H1 (cell line): ENCODE results near the gene CEL. TPM values are rescaled to one million over a fixed set of nuclear protein-coding genes. Genes with fewer than 3 reads are reported as not detected.

Experiments
- CTCF ChIA-PET: fragments of 300-600 bp; sonication (Branson Sonifier 250); formaldehyde crosslinking; loops from one replicate; lab custom pipeline; 2021; ENCODE audit not compliant: partially characterized antibody; lab: Charles Lee
- POLR2A ChIA-PET: fragments of 300-600 bp; sonication (Branson Sonifier 250); formaldehyde crosslinking; loops from one replicate; lab custom pipeline; 2021; ENCODE audit warnings: inconsistent platforms; ENCODE audit not compliant: partially characterized antibody; lab: Charles Lee
- DNase-seq, 2 experiments: peaks; one replicate each; pipeline versions ENCODE4 v3.0.0 to v3.0.0-alpha.2; 2010 to 2022; ENCODE audit warnings: low spot score in 2 of 2, low read depth in 1 of 2, mixed read lengths in 1 of 2
- FAIRE-seq: peaks from 2 replicates; lab custom pipeline; 2011; peaks lifted over from hg19 to GRCh38; lab: Jason Lieb, UNC
- H2AFZ ChIP-seq: 2 replicates; pipeline ENCODE4 v1.8.1; 2012; ENCODE audit warnings: low read length, inconsistent platforms
- H2AK5ac ChIP-seq: 2 replicates; pipeline ENCODE4 v1.6.1; 2013; ENCODE audit warnings: low read depth, low read length
- H2BK120ac ChIP-seq: replicated peaks from 2 replicates; pipeline ENCODE3; 2013; ENCODE audit warnings: low read depth, low read length, inconsistent platforms
- H2BK12ac ChIP-seq: 2 replicates; pipeline ENCODE4 v1.6.1; 2013; ENCODE audit warnings: low read depth, low read length
- H2BK15ac ChIP-seq: 2 replicates; pipeline ENCODE4 v1.6.1; 2013; ENCODE audit warnings: low read length
- H2BK20ac ChIP-seq: 2 replicates; pipeline ENCODE4 v1.6.1; 2013; ENCODE audit warnings: low read length
- H2BK5ac ChIP-seq: 2 replicates; pipeline ENCODE4 v1.6.1; 2013; ENCODE audit warnings: low read depth, low read length
- H3K14ac ChIP-seq: 2 replicates; pipeline ENCODE4 v1.6.1; 2013; ENCODE audit warnings: inconsistent platforms; ENCODE audit not compliant: insufficient read length
- H3K18ac ChIP-seq: 2 replicates; pipeline ENCODE4 v1.6.1; 2013; ENCODE audit warnings: low read length; ENCODE audit errors: extremely low read depth
- H3K23ac ChIP-seq: 2 replicates; pipeline ENCODE4 v1.6.1; 2013; ENCODE audit warnings: inconsistent platforms; ENCODE audit not compliant: insufficient read length
- H3K23me2 ChIP-seq: 2 replicates; pipeline ENCODE4 v1.6.1; 2013; ENCODE audit warnings: low read depth, low read length
- H3K27ac ChIP-seq: 2 replicates; pipeline ENCODE4 v1.6.1; 2011; ENCODE audit warnings: low read depth, low read length, inconsistent platforms
- H3K27me3 ChIP-seq, 4 experiments: replicated peaks in 1 of 4; 1 replicate in 1 of 4; 2 replicates in 3 of 4; pipeline versions ENCODE4 v1.6.1 to v1.8.1; 2011 to 2013; ENCODE audit warnings: low read length in 3 of 4, mild to moderate bottlenecking in 3 of 4, inconsistent platforms in 2 of 4, mixed read lengths in 2 of 4, moderate library complexity in 1 of 4; ENCODE audit not compliant: control insufficient read depth in 3 of 4, insufficient read depth in 3 of 4; ENCODE audit errors: extremely low read depth in 1 of 4
- H3K36me3 ChIP-seq, 4 experiments: 2 replicates each; pipeline versions ENCODE4 v1.6.1 to v1.8.1; 2011 to 2013; ENCODE audit warnings: mild to moderate bottlenecking in 4 of 4, low read length in 3 of 4, moderate library complexity in 2 of 4, control low read depth in 1 of 4, inconsistent platforms in 1 of 4; ENCODE audit not compliant: insufficient read depth in 4 of 4, control insufficient read depth in 2 of 4
- H3K4ac ChIP-seq: replicated peaks from 2 replicates; pipeline ENCODE3; 2013; ENCODE audit warnings: low read length, low read depth, mixed read lengths, inconsistent platforms; ENCODE audit not compliant: insufficient read length
- H3K4me1 ChIP-seq, 4 experiments: replicated peaks in 1 of 4; 1 replicate in 1 of 4; 2 replicates in 3 of 4; pipeline versions ENCODE4 v1.6.1 to v1.8.1; 2011 to 2013; ENCODE audit warnings: low read length in 3 of 4, inconsistent platforms in 2 of 4, mixed read lengths in 1 of 4; ENCODE audit not compliant: insufficient read depth in 4 of 4, control insufficient read depth in 3 of 4
- H3K4me2 ChIP-seq, 2 experiments: 2 replicates each; pipeline versions ENCODE4 v1.6.1 to v1.8.1; 2011 to 2013; ENCODE audit warnings: low read depth in 2 of 2, low read length in 2 of 2, control low read depth in 1 of 2, inconsistent platforms in 1 of 2, mild to moderate bottlenecking in 1 of 2; ENCODE audit not compliant: insufficient read depth in 1 of 2
- H3K4me3 ChIP-seq, 4 experiments: fragments of 200-600, 300-600 bp in 1 of 4; sonication (generic), shearing (Covaris generic), sonication (Bioruptor Twin) in 1 of 4; 2 replicates each; pipeline versions ENCODE4 v1.5.1 to v1.8.1; 2011 to 2016; ENCODE audit warnings: low read length in 4 of 4, low read depth in 3 of 4, control low read depth in 2 of 4, inconsistent platforms in 2 of 4, mild to moderate bottlenecking in 2 of 4, mixed read lengths in 1 of 4, moderate library complexity in 1 of 4; ENCODE audit not compliant: insufficient read depth in 2 of 4; ENCODE audit errors: extremely low read depth in 1 of 4
- H3K56ac ChIP-seq: replicated peaks from 2 replicates; pipeline ENCODE3; 2013; ENCODE audit warnings: low read depth, mild to moderate bottlenecking, mixed read lengths, low read length, inconsistent platforms; ENCODE audit not compliant: insufficient read length
- H3K79me1 ChIP-seq: 2 replicates; pipeline ENCODE4 v1.6.1; 2013; ENCODE audit warnings: low read depth, low read length, control low read depth
- H3K79me2 ChIP-seq, 2 experiments: 2 replicates each; pipeline versions ENCODE4 v1.6.1 to v1.8.1; 2012 to 2013; ENCODE audit warnings: low read length in 2 of 2, mild to moderate bottlenecking in 2 of 2, inconsistent platforms in 1 of 2; ENCODE audit not compliant: insufficient read depth in 2 of 2, control insufficient read depth in 1 of 2
- H3K9ac ChIP-seq, 4 experiments: replicated peaks in 1 of 4; 1 replicate in 1 of 4; 2 replicates in 3 of 4; pipeline versions ENCODE4 v1.6.1 to v1.8.1; 2011 to 2013; ENCODE audit warnings: low read depth in 3 of 4, low read length in 3 of 4, control low read depth in 2 of 4, mild to moderate bottlenecking in 2 of 4, moderate library complexity in 2 of 4, inconsistent platforms in 1 of 4; ENCODE audit errors: extremely low read depth in 1 of 4
- H3K9me3 ChIP-seq, 2 experiments: 2 replicates each; pipeline versions ENCODE4 v1.6.1 to v1.8.1; 2012 to 2013; ENCODE audit warnings: mild to moderate bottlenecking in 2 of 2, moderate library complexity in 2 of 2, control low read depth in 1 of 2, inconsistent platforms in 1 of 2, low read depth in 1 of 2, low read length in 1 of 2, mixed read lengths in 1 of 2; ENCODE audit not compliant: insufficient read depth in 2 of 2
- H4K20me1 ChIP-seq, 2 experiments: replicated peaks in 1 of 2; 2 replicates each; pipeline versions ENCODE3 to v1.8.1; 2011 to 2013; ENCODE audit warnings: inconsistent platforms in 2 of 2, low read length in 2 of 2, mild to moderate bottlenecking in 1 of 2; ENCODE audit not compliant: insufficient read depth in 2 of 2, control insufficient read depth in 1 of 2
- H4K5ac ChIP-seq: 2 replicates; pipeline ENCODE4 v1.6.1; 2013; ENCODE audit warnings: low read length, low read depth, mixed read lengths, inconsistent platforms; ENCODE audit not compliant: insufficient read length
- H4K8ac ChIP-seq: 2 replicates; pipeline ENCODE4 v1.8.0; 2013; ENCODE audit warnings: mild to moderate bottlenecking, moderate library complexity, low read length, inconsistent platforms; ENCODE audit not compliant: insufficient read depth; ENCODE audit errors: extremely low read depth
- H4K91ac ChIP-seq: replicated peaks from 2 replicates; pipeline ENCODE3; 2013; ENCODE audit warnings: low read length, mixed read lengths, inconsistent platforms; ENCODE audit not compliant: insufficient read length
- HDAC2 ChIP-seq, 2 experiments: fragments of 300-600 bp in 1 of 2; sonication (generic) in 1 of 2; IDR thresholded peaks; 2 replicates each; pipeline ENCODE4 v1.6.1; 2011 to 2012; ENCODE audit warnings: low read depth in 2 of 2, low read length in 2 of 2, mild to moderate bottlenecking in 2 of 2, moderate library complexity in 2 of 2, borderline replicate concordance in 1 of 2, inconsistent platforms in 1 of 2
- RAD21 ChIP-seq, 2 experiments: IDR thresholded peaks in 1 of 2; conservative IDR thresholded peaks in 1 of 2; 2 replicates each; pipeline ENCODE4 v1.6.1; 2011; ENCODE audit warnings: low read depth in 2 of 2, low read length in 2 of 2, improper control_type of control experiment in 1 of 2, inconsistent platforms in 1 of 2, mild to moderate bottlenecking in 1 of 2, moderate library complexity in 1 of 2
- WGBS, 2 experiments: shearing (Covaris generic) in 1 of 2; methylation state at CpG; one replicate each; pipeline versions ENCODE4 v1.1.6 to v1.1.7; 2013 to 2015; ENCODE audit warnings: low lambda C conversion rate in 2 of 2, mixed read lengths in 2 of 2, inconsistent platforms in 1 of 2, low coverage in 1 of 2, missing lambda C conversion rate in 1 of 2; ENCODE audit not compliant: insufficient replicate concordance in 2 of 2, insufficient coverage in 1 of 2, insufficient read length in 1 of 2; ENCODE audit errors: extremely low coverage in 1 of 2, missing lambda C conversion rate in 1 of 2; 5-methylcytosine and 5-hydroxymethylcytosine counted together
- polyA plus RNA-seq, 7 experiments: library from polyadenylated mRNA; depleted of rRNA in 3 of 7; stranded (reverse) in 5 of 7; unstranded in 2 of 7; fragments of >200 nt in 5 of 7; fragments of 200-250 nt in 2 of 7; gene quantifications; 1 replicate in 5 of 7; 2 replicates in 1 of 7; 4 replicates in 1 of 7; pipeline versions ENCODE4 v1.2.1 to v1.2.3, GENCODE V29; 2011 to 2013; ENCODE audit warnings: missing spikeins in 2 of 7, mixed read lengths in 2 of 7
- total RNA-seq: library from RNA; stranded (reverse); fragmentation: NEBNext Ultra II Directional; extraction: Animal tissue kit (Norgen Biotek cat#: 25700); gene quantifications from 2 replicates; pipeline ENCODE4 v1.2.1, GENCODE V29; 2021
- TF ChIP-seq, protein P1 (sequence below), 3 experiments: IDR thresholded peaks; 1 replicate in 2 of 3; 2 replicates in 1 of 3; pipeline versions ENCODE4 v1.5.1 to v1.6.1; 2011; ENCODE audit warnings: low read length in 3 of 3, mild to moderate bottlenecking in 3 of 3, inconsistent platforms in 2 of 3, low read depth in 1 of 3, moderate library complexity in 1 of 3; ENCODE audit not compliant: insufficient read depth in 1 of 3; ENCODE audit errors: control extremely low read depth in 1 of 3
- TF ChIP-seq, protein P2 (sequence below): IDR thresholded peaks from 2 replicates; pipeline ENCODE4 v1.6.1; 2012; ENCODE audit warnings: inconsistent platforms

Gene CEL
- total and polyA plus RNA-seq, 2 of the 8 experiments (the other 6 are each of a cell fraction or from before 2014, with no cell fraction given), result 1.8 to 3.4 TPM

DNA sequence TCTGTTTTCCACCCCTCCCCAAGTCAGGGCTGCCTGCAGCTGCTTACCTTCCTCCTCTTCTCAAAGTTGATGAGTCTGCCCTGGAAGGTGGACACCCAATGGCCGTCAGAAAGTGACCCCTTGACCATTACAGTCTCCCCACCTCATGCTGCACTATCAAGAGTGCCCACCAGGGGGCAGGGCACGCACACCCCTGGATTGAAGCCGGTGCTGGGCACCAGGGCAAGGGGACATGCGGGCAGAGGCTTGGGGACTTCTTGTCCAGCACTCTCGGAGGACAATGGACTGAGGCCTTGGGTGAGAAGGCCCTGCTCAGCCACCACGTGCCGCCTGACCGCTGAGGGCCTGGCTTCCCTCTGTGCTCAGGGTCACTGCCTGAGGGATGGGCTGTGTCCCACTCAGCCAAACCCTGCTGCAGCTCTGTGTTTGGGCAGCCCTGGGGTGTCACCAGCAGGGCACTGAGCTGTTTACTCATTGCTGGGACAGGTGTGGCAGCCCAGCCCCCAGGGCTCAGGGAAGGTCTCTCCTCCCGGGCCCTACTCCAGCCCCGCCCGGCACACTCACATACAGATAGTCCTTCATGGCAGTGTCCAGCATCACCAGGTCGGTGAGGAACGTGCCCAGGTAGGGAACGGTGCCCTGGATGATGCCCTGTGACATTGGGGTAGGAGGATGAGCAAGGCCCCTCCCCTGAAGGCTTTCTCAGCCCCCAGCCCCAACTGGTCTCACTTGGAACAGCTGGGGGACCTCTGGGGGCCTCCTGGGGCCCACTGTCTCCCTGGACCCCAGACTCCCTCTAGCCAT is 41.6 kb downstream of the CEL start:
- Histone ChIP-seq H4K5ac (no peak overlapping the region), H3K9me3 (peaks cover 0 to under 1% of the 10 kb centered on the region in 2 experiments; a peak in 1 of 4 replicates), H3K36me3 (peaks cover 5 to 14% (median 6%) of the 10 kb centered on the region in 4 experiments), H2BK15ac (no peak overlapping the region), H2AK5ac (no peak overlapping the region), H3K4me1 (peaks cover 0 to 8% (median 3%) of the 10 kb centered on the region in 4 experiments; a peak in 3 of 7 replicates), H3K4ac (no peak overlapping the region), H3K23me2 (no peaks in the 10 kb centered on the region), H3K9ac (no peak overlapping the region), H3K79me1 (no peaks in the 10 kb centered on the region), H3K4me2 (no peak overlapping the region), H2BK20ac (no peak overlapping the region), H3K27ac (no peak overlapping the region), H2BK12ac (no peak overlapping the region), H3K14ac (no peak overlapping the region), H3K79me2 (no peaks in the 10 kb centered on the region), H3K4me3 (no peak overlapping the region), H4K20me1 (peaks cover 2 to 11% of the 10 kb centered on the region in 2 experiments), H3K23ac (no peak overlapping the region), H2AFZ (no peak overlapping the region), H3K56ac (no peak overlapping the region), H4K8ac (no peak overlapping the region), H2BK5ac (no peak overlapping the region), H3K27me3 (no peaks in the 10 kb centered on the region), H3K18ac (no peak overlapping the region), H4K91ac (no peak overlapping the region), H2BK120ac (no peak overlapping the region)
- POLR2A ChIA-PET, result no interaction called here
- CTCF ChIA-PET, result interaction anchor here (0.6 to 19.3 kb wide), 20 partner anchors 8 to 455 kb away, joined by 3 to 337 read pairs (median 8); partner anchors contain the start of gene RALGDS
- 72% methylated on average over 14 of the region's 14 CpGs; no CpG with 5 or more reads in 1 of the 2 experiments for WGBS, 2 experiments
- FAIRE-seq (no peak), DNase-seq (peak in 1 of 2 experiments; percentile 93)
- TF ChIP-seq HDAC2 (IDR thresholded peaks at IDR 0.05; ENCODE audit: borderline replicate concordance in 1 of 2, low read depth in 2 of 2, low read length in 2 of 2), result no peak
- peak; percentile 91 to 92 for TF ChIP-seq RAD21 (IDR thresholded peaks at IDR 0.05 in 1 of 2, conservative IDR thresholded peaks at IDR 0.05 in 1 of 2; ENCODE audit: low read depth in 2 of 2, low read length in 2 of 2)
- TF ChIP-seq, protein P1, sequence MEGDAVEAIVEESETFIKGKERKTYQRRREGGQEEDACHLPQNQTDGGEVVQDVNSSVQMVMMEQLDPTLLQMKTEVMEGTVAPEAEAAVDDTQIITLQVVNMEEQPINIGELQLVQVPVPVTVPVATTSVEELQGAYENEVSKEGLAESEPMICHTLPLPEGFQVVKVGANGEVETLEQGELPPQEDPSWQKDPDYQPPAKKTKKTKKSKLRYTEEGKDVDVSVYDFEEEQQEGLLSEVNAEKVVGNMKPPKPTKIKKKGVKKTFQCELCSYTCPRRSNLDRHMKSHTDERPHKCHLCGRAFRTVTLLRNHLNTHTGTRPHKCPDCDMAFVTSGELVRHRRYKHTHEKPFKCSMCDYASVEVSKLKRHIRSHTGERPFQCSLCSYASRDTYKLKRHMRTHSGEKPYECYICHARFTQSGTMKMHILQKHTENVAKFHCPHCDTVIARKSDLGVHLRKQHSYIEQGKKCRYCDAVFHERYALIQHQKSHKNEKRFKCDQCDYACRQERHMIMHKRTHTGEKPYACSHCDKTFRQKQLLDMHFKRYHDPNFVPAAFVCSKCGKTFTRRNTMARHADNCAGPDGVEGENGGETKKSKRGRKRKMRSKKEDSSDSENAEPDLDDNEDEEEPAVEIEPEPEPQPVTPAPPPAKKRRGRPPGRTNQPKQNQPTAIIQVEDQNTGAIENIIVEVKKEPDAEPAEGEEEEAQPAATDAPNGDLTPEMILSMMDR (IDR thresholded peaks at IDR 0.05; ENCODE audit: control extremely low read depth in 1 of 3, insufficient read depth in 1 of 3, low read depth in 1 of 3, low read length in 3 of 3), result peak in 2 of 3 experiments; percentile 92 to 94; a peak in 3 of 4 replicates
- TF ChIP-seq, protein P2, sequence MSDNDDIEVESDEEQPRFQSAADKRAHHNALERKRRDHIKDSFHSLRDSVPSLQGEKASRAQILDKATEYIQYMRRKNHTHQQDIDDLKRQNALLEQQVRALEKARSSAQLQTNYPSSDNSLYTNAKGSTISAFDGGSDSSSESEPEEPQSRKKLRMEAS, result peak; percentile 22; the same call in 1 of the 2 replicates
